Measurements from ENCODE around the gene BTBD6. TPM values are rescaled to one million over a fixed set of nuclear protein-coding genes. Genes with fewer than 3 reads are reported as not detected.
"Not testable (repeated sequence)": the region's sequence is repeated elsewhere in the genome, so short reads cannot be mapped to it uniquely, and the experiment has no call there.

BTBD6 gene
- total and polyA plus RNA-seq, 2 of the 8 experiments (the other 6 are each of a cell fraction or from before 2014, with no cell fraction given): 10.1 to 10.2 TPM

- H3K79me2 ChIP-seq (ENCODE audit: control insufficient read depth in 1 of 2, insufficient read depth in 2 of 2, low read length in 2 of 2); H3K4me3 ChIP-seq (ENCODE audit: extremely low read depth in 1 of 4, insufficient read depth in 2 of 4, low read depth in 3 of 4, low read length in 4 of 4); H2BK5ac ChIP-seq (ENCODE audit: low read depth, low read length); H3K23ac ChIP-seq (ENCODE audit: insufficient read length); H4K5ac ChIP-seq (ENCODE audit: insufficient read length, low read depth, low read length); H3K56ac ChIP-seq (replicated peaks; ENCODE audit: insufficient read length, low read depth, low read length); H3K18ac ChIP-seq (ENCODE audit: extremely low read depth, low read length); H2AK5ac ChIP-seq (ENCODE audit: low read depth, low read length); H2BK12ac ChIP-seq (ENCODE audit: low read depth, low read length); H2AFZ ChIP-seq (ENCODE audit: low read length); H3K4ac ChIP-seq (replicated peaks; ENCODE audit: insufficient read length, low read depth, low read length); H3K9me3 ChIP-seq (ENCODE audit: insufficient read depth in 2 of 2, low read depth in 1 of 2, low read length in 1 of 2); H3K23me2 ChIP-seq (ENCODE audit: low read depth, low read length); FAIRE-seq; H3K36me3 ChIP-seq (ENCODE audit: control insufficient read depth in 2 of 4, insufficient read depth in 4 of 4, low read length in 3 of 4); H4K91ac ChIP-seq (replicated peaks; ENCODE audit: insufficient read length, low read length); H2BK120ac ChIP-seq (replicated peaks; ENCODE audit: low read depth, low read length); H3K4me2 ChIP-seq (ENCODE audit: insufficient read depth in 1 of 2, low read depth in 2 of 2, low read length in 2 of 2); H3K9ac ChIP-seq (replicated peaks in 1 of 4; ENCODE audit: extremely low read depth in 1 of 4, low read depth in 3 of 4, low read length in 3 of 4); H3K14ac ChIP-seq (ENCODE audit: insufficient read length); H4K8ac ChIP-seq (ENCODE audit: extremely low read depth, insufficient read depth, low read length); H3K27me3 ChIP-seq (replicated peaks in 1 of 4; ENCODE audit: control insufficient read depth in 3 of 4, extremely low read depth in 1 of 4, insufficient read depth in 3 of 4, low read length in 3 of 4); H3K27ac ChIP-seq (ENCODE audit: low read depth, low read length); H2BK15ac ChIP-seq (ENCODE audit: low read length); DNase-seq (ENCODE audit: low read depth in 1 of 2, low spot score in 2 of 2); H3K4me1 ChIP-seq (replicated peaks in 1 of 4; ENCODE audit: control insufficient read depth in 3 of 4, insufficient read depth in 4 of 4, low read length in 3 of 4); H2BK20ac ChIP-seq (ENCODE audit: low read length): not testable (repeated sequence)
- peaks cover 4 to 18% of the 10 kb centered on the region in 2 experiments for H4K20me1 ChIP-seq (replicated peaks in 1 of 2; ENCODE audit: control insufficient read depth in 1 of 2, insufficient read depth in 2 of 2, low read length in 2 of 2)
- CTCF ChIA-PET (ENCODE audit: partially characterized antibody): interaction anchor here (0.6 to 2.1 kb wide), 17 partner anchors 9 to 152 kb away, joined by 3 to 6 read pairs (median 4); no protein-coding TSS in a partner anchor
- WGBS, 2 experiments (ENCODE audit: extremely low coverage in 1 of 2, insufficient coverage in 1 of 2, insufficient read length in 1 of 2, insufficient replicate concordance in 2 of 2, low coverage in 1 of 2, low lambda C conversion rate in 2 of 2, missing lambda C conversion rate in 1 of 2): 93% methylated on average over 6 of the region's 6 CpGs; no CpG with 5 or more reads in 1 of the 2 experiments
- POLR2A ChIA-PET (ENCODE audit: partially characterized antibody): interaction anchor here (0.7 kb wide), 1 partner anchor 35 kb away, joined by 4 read pairs; no protein-coding TSS in a partner anchor
- peaks cover 14% of the 10 kb centered on the region for H3K79me1 ChIP-seq (ENCODE audit: low read depth, low read length)
Observed at GRCh38 chr14:105288936-105289335, 40.6 kb downstream of the BTBD6 start.

Measured in H1 (cell line).